SK-N-SH (cell line): ENCODE data around the gene P2RY12.

Source experiments
- CHD2 ChIP-seq: fragments of 150-350 bp; IDR thresholded peaks from 2 replicates; pipeline ENCODE4 v1.6.1; 2018; ENCODE audit warnings: low read length; ENCODE audit not compliant: partially characterized antibody
- CTCF ChIP-seq: fragments of 200-600 bp; sonication (generic); IDR thresholded peaks from 2 replicates; pipeline ENCODE4 v1.6.1; 2017; ENCODE audit warnings: antibody characterized with exemption, mild to moderate bottlenecking, moderate library complexity
- EZH2phosphoT487 ChIP-seq: fragments of 200-600 bp; sonication (generic); IDR thresholded peaks from 2 replicates; pipeline ENCODE4 v1.6.1; 2017; ENCODE audit warnings: low read depth, mixed run types, mild to moderate bottlenecking, antibody characterized with exemption, moderate library complexity, borderline replicate concordance
- FOSL2 ChIP-seq: IDR thresholded peaks from 2 replicates; pipeline ENCODE4 v1.4.0; 2012; ENCODE audit warnings: low read depth, mild to moderate bottlenecking, moderate library complexity, borderline replicate concordance
- FOXJ3 ChIP-seq: sonication (generic); formaldehyde crosslinking; IDR thresholded peaks from 2 replicates; pipeline ENCODE4 v1.5.1; 2020; ENCODE audit warnings: mild to moderate bottlenecking, missing genetic modification reagents
- FOXM1 ChIP-seq: IDR thresholded peaks from 2 replicates; pipeline ENCODE4 v1.4.0; 2012; ENCODE audit warnings: low read depth, mild to moderate bottlenecking
- JUND ChIP-seq: IDR thresholded peaks from 2 replicates; pipeline ENCODE4 v1.4.0; 2012
- NRF1 ChIP-seq: IDR thresholded peaks from 2 replicates; pipeline ENCODE4 v1.6.1; 2012; ENCODE audit warnings: low read depth, mild to moderate bottlenecking, low read length
- POLR2AphosphoS5 ChIP-seq: IDR thresholded peaks from 2 replicates; pipeline ENCODE4 v1.6.1; 2012; ENCODE audit warnings: low read depth, low read length
- RAD21 ChIP-seq: IDR thresholded peaks from 2 replicates; pipeline ENCODE4 v1.6.1; 2012; ENCODE audit warnings: mild to moderate bottlenecking, low read length
- TAF1 ChIP-seq: IDR thresholded peaks from 2 replicates; pipeline ENCODE4 v1.6.1; 2012; ENCODE audit warnings: low read depth, mild to moderate bottlenecking, low read length, moderate library complexity, borderline replicate concordance
- TCF12 ChIP-seq: IDR thresholded peaks from 2 replicates; pipeline ENCODE4 v1.4.0; 2012
- TF ChIP-seq, protein P1 (sequence below): IDR thresholded peaks from 2 replicates; pipeline ENCODE4 v1.6.1; 2012; ENCODE audit warnings: mild to moderate bottlenecking, low read depth, low read length, moderate library complexity

DNA sequence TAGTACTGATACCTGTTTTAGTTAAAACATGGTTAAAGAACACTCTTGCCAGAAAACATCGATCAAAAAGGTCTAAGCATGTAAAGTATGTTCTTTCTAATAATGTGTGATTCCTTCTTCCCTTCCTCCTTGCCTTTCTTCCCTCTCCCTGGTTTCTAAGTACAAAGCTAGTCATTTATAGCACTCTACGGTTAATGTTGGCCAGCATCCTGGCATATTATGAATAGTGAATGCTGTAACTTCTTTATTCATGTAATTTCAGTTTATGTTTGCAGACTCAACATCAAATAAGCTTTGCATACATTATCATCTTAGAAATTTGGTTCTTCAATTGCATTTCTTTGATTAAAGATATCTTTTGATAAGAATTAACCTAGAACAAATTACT, 27.1 kb downstream of the P2RY12 start:
- TF ChIP-seq CTCF (no peak), POLR2AphosphoS5 (no peak), EZH2phosphoT487 (no peak), JUND (no peak), TAF1 (no peak), FOSL2 (no peak), FOXM1 (no peak), FOXJ3 (no peak), NRF1 (no peak), CHD2 (no peak), RAD21 (no peak), TCF12 (no peak)
- TF ChIP-seq, protein P1, sequence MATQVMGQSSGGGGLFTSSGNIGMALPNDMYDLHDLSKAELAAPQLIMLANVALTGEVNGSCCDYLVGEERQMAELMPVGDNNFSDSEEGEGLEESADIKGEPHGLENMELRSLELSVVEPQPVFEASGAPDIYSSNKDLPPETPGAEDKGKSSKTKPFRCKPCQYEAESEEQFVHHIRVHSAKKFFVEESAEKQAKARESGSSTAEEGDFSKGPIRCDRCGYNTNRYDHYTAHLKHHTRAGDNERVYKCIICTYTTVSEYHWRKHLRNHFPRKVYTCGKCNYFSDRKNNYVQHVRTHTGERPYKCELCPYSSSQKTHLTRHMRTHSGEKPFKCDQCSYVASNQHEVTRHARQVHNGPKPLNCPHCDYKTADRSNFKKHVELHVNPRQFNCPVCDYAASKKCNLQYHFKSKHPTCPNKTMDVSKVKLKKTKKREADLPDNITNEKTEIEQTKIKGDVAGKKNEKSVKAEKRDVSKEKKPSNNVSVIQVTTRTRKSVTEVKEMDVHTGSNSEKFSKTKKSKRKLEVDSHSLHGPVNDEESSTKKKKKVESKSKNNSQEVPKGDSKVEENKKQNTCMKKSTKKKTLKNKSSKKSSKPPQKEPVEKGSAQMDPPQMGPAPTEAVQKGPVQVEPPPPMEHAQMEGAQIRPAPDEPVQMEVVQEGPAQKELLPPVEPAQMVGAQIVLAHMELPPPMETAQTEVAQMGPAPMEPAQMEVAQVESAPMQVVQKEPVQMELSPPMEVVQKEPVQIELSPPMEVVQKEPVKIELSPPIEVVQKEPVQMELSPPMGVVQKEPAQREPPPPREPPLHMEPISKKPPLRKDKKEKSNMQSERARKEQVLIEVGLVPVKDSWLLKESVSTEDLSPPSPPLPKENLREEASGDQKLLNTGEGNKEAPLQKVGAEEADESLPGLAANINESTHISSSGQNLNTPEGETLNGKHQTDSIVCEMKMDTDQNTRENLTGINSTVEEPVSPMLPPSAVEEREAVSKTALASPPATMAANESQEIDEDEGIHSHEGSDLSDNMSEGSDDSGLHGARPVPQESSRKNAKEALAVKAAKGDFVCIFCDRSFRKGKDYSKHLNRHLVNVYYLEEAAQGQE, result no peak
